Caco-2 (cell line): ENCODE data around the gene ERCC5. TPM values are rescaled to one million over a fixed set of nuclear protein-coding genes. Genes with fewer than 3 reads are reported as not detected.

ENCODE experiments used
- BruUV-seq: library from RNA; stranded (reverse); fragments of 400-500 nt; replicated peaks from 2 replicates; lab custom pipeline; 2021; lab: Mats Ljungman, UMichigan
- CTCF ChIA-PET: fragments of 300-600 bp; sonication (Branson Sonifier 250); formaldehyde crosslinking; loops from one replicate; lab custom pipeline; 2022; ENCODE audit warnings: antibody characterized with exemption; lab: Charles Lee
- POLR2A ChIA-PET: fragments of 300-600 bp; sonication (Branson Sonifier 250); formaldehyde crosslinking; loops from one replicate; lab custom pipeline; 2022; ENCODE audit warnings: antibody characterized with exemption; lab: Charles Lee
- DNase-seq, 2 experiments: peaks; one replicate each; pipeline versions ENCODE4 v3.0.0 to v3.0.0-alpha.2; 2020 to 2022
- H3K27me3 ChIP-seq: replicated peaks from 2 replicates; pipeline ENCODE4 v1.6.0; 2011; ENCODE audit warnings: low read length; ENCODE audit not compliant: control insufficient read depth, insufficient read depth
- H3K36me3 ChIP-seq: 2 replicates; pipeline ENCODE4 v1.5.1; 2011; ENCODE audit warnings: low read length; ENCODE audit not compliant: control insufficient read depth, insufficient read depth
- H3K4me1 ChIP-seq: fragments of 250-450 bp; sonication (Bioruptor Pico); 2 replicates; pipeline ENCODE4 v1.5.1; 2020; ENCODE audit warnings: mild to moderate bottlenecking
- H3K4me3 ChIP-seq: 2 replicates; pipeline ENCODE4 v1.5.1; 2011; ENCODE audit warnings: low read depth, mild to moderate bottlenecking, control low read depth, low read length
- H3K9me3 ChIP-seq: fragments of 250-450 bp; sonication (Bioruptor Pico); 2 replicates; pipeline ENCODE4 v1.5.1; 2020; ENCODE audit warnings: mild to moderate bottlenecking, moderate library complexity
- H3K27ac Mint-ChIP-seq: one replicate; pipeline ENCODE4 v1.8.0; 2022; ENCODE audit warnings: mixed read lengths; ENCODE audit not compliant: unreplicated experiment
- H3K27me3 Mint-ChIP-seq: one replicate; pipeline ENCODE4 v1.8.0; 2022; ENCODE audit warnings: mixed read lengths; ENCODE audit not compliant: insufficient read depth, unreplicated experiment
- H3K36me3 Mint-ChIP-seq: one replicate; pipeline ENCODE4 v1.8.0; 2022; ENCODE audit warnings: mild to moderate bottlenecking, mixed read lengths; ENCODE audit not compliant: insufficient read depth, unreplicated experiment
- H3K4me1 Mint-ChIP-seq: one replicate; pipeline ENCODE4 v1.8.0; 2022; ENCODE audit warnings: low read depth, mixed read lengths; ENCODE audit not compliant: unreplicated experiment
- H3K4me3 Mint-ChIP-seq: one replicate; pipeline ENCODE4 v1.8.0; 2022; ENCODE audit warnings: mild to moderate bottlenecking, moderate library complexity, mixed read lengths; ENCODE audit not compliant: unreplicated experiment
- H3K9me3 Mint-ChIP-seq: one replicate; pipeline ENCODE4 v1.8.0; 2022; ENCODE audit warnings: mixed read lengths; ENCODE audit not compliant: unreplicated experiment
- CTCF ChIP-seq, 2 experiments: fragments of 200-600 bp in 1 of 2; IDR thresholded peaks; 1 replicate in 1 of 2; 2 replicates in 1 of 2; pipeline versions ENCODE4 v1.5.1 to v1.8.0; 2011 to 2022; ENCODE audit warnings: antibody characterized with exemption in 1 of 2, control low read depth in 1 of 2, inconsistent platforms in 1 of 2, low read depth in 1 of 2, low read length in 1 of 2, mild to moderate bottlenecking in 1 of 2, moderate library complexity in 1 of 2; ENCODE audit not compliant: insufficient read depth in 1 of 2, severe bottlenecking in 1 of 2, unreplicated experiment in 1 of 2
- intact Hi-C: fragments of 100-400 bp; cut with micrococcal nuclease; formaldehyde crosslinking; loops from one replicate; pipeline ENCODE4 v1.10.0; 2022; ENCODE audit not compliant: unreplicated experiment
- total RNA-seq: library from RNA; stranded (reverse); gene quantifications from 2 replicates; pipeline ENCODE4 v1.2.3, GENCODE V29; 2022

The ERCC5 gene
- total RNA-seq, 1 experiment from 2014 or later, result 31.4 TPM

GRCh38 chr13:102901056-102901455, 55.2 kb downstream of the ERCC5 start:
- Histone ChIP-seq H3K9me3 (no peaks in the 10 kb centered on the region), H3K36me3 (no peaks in the 10 kb centered on the region), H3K4me3 (no peak overlapping the region), H3K4me1 (peaks cover 39% of the 10 kb centered on the region), H3K27me3 (no peaks in the 10 kb centered on the region)
- no peak for TF ChIP-seq CTCF (IDR thresholded peaks at IDR 0.05; ENCODE audit: insufficient read depth in 1 of 2, low read depth in 1 of 2, low read length in 1 of 2, severe bottlenecking in 1 of 2, unreplicated experiment in 1 of 2)
- H3K9me3 Mint-ChIP-seq, result no peaks in the 10 kb centered on the region
- intact Hi-C loops, result loop anchor here (5.0 kb wide), 2 partner anchors 304 to 311 kb away; partner anchors contain the start of gene TPP2
- H3K27me3 Mint-ChIP-seq, result no peaks in the 10 kb centered on the region
- peak in 1 of 2 experiments; percentile 15 for DNase-seq
- POLR2A ChIA-PET, result no interaction called here
- BruUV-seq, result no TSS peak
- H3K4me1 Mint-ChIP-seq, result peaks cover 43% of the 10 kb centered on the region
- no peak overlapping the region for H3K27ac Mint-ChIP-seq
- H3K36me3 Mint-ChIP-seq, result peaks cover 7% of the 10 kb centered on the region
- CTCF ChIA-PET, result interaction anchor here (2.0 kb wide), 1 partner anchor 30 kb away, joined by 8 read pairs; no protein-coding TSS in a partner anchor
- peak overlapping the region; percentile 2 for H3K4me3 Mint-ChIP-seq

- POLR2A ChIA-PET, result no interaction called here
- intact Hi-C loops, result loop anchor here (5.0 kb wide), 2 partner anchors 304 to 311 kb away; partner anchors contain the start of gene TPP2
- TF ChIP-seq CTCF (IDR thresholded peaks at IDR 0.05; ENCODE audit: insufficient read depth in 1 of 2, low read depth in 1 of 2, low read length in 1 of 2, severe bottlenecking in 1 of 2, unreplicated experiment in 1 of 2), result no peak
These were observed 55.9 kb downstream of the ERCC5 start for GRCh38 chr13:102901615-102902305.

GRCh38 chr13:102902789-102903347, 57.0 kb downstream of the ERCC5 start:
- H3K36me3 Mint-ChIP-seq, result peaks cover 7% of the 10 kb centered on the region
- no peak for DNase-seq
- Histone ChIP-seq H3K27me3 (no peaks in the 10 kb centered on the region), H3K4me1 (peaks cover 40% of the 10 kb centered on the region), H3K36me3 (no peaks in the 10 kb centered on the region), H3K9me3 (no peaks in the 10 kb centered on the region), H3K4me3 (no peak overlapping the region)
- no peak for TF ChIP-seq CTCF (IDR thresholded peaks at IDR 0.05; ENCODE audit: insufficient read depth in 1 of 2, low read depth in 1 of 2, low read length in 1 of 2, severe bottlenecking in 1 of 2, unreplicated experiment in 1 of 2)
- H3K4me3 Mint-ChIP-seq, result no peak overlapping the region
- intact Hi-C loops, result loop anchor here (5.0 kb wide), 2 partner anchors 306 to 309 kb away; partner anchors contain the start of gene TPP2
- no peaks in the 10 kb centered on the region for H3K9me3 Mint-ChIP-seq
- no TSS peak for BruUV-seq
- H3K27me3 Mint-ChIP-seq, result no peaks in the 10 kb centered on the region
- ChIA-PET POLR2A (no interaction called here), CTCF (interaction anchor here (0.9 kb wide), 1 partner anchor 32 kb away, joined by 4 read pairs; no protein-coding TSS in a partner anchor)
- peaks cover 34% of the 10 kb centered on the region for H3K4me1 Mint-ChIP-seq
- H3K27ac Mint-ChIP-seq, result no peak overlapping the region

More at GRCh38 chr13:102901615-102902305, 55.9 kb downstream of the ERCC5 start:
- H3K4me1 ChIP-seq, result peaks cover 39% of the 10 kb centered on the region
- H3K9me3 Mint-ChIP-seq, result no peaks in the 10 kb centered on the region
- H3K36me3 Mint-ChIP-seq, result peaks cover 7% of the 10 kb centered on the region
- no TSS peak for BruUV-seq
- no peak for DNase-seq
- H3K9me3 ChIP-seq, result no peaks in the 10 kb centered on the region
- no peaks in the 10 kb centered on the region for H3K36me3 ChIP-seq
- H3K27ac Mint-ChIP-seq, result peak overlapping the region; percentile 41
- H3K27me3 ChIP-seq, result no peaks in the 10 kb centered on the region
- CTCF ChIA-PET, result no interaction called here
- no peak overlapping the region for H3K4me3 ChIP-seq
- peaks cover 43% of the 10 kb centered on the region for H3K4me1 Mint-ChIP-seq
- H3K27me3 Mint-ChIP-seq, result no peaks in the 10 kb centered on the region
- no peak overlapping the region for H3K4me3 Mint-ChIP-seq
